ENCODE results near the gene UBXN10.

DNA sequence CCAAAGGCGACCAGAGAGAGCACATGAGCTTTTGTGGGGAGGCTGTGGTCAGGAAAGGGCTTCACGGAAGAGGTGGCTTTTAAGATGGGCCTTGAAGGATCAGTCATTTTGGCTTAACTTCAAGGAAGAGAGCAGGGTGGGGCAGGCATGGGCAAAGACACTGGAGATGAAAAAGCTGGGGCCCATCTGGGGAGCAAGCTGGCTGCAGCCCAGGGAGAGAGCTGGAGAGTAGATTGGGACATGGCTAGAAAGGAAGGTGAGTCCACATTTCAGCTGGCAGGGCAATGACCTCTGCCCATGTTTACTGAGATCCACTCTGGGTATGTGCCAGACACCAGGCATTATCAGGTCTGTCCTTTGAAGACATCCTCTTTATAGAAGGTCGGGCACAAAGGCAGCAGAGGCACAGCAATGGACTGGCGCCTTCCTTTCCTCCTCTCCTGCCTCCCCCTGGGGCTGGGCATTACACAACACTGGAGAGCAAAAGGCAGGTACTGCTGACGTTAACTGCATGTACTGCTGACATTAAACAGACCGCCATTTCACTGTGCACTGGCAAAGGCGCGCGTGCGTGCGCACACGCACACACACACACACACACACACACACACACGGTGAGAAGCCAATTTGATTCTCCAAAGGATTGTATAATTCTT, 2.2 kb upstream of the UBXN10 start:
- TF ChIP-seq POLR2AphosphoS5 (IDR thresholded peaks at IDR 0.05; ENCODE audit: borderline replicate concordance, low read depth, low read length), result no peak
- no peak for TF ChIP-seq EZH2 (IDR thresholded peaks at IDR 0.05)

All from SK-N-MC (cell line).